GM10266 (cell line): Measurements from ENCODE around the gene LY86.

ENCODE experiments used
- DNase-seq: peaks from one replicate; pipeline ENCODE4 v3.0.0; 2012; ENCODE audit errors: extremely low spot score
- TF ChIP-seq, protein P1 (sequence below): IDR thresholded peaks from 2 replicates; pipeline ENCODE4 v1.5.1; 2012; ENCODE audit warnings: mild to moderate bottlenecking, low read depth; ENCODE audit not compliant: control insufficient read depth, insufficient read depth; ENCODE audit errors: missing control alignments

Gene LY86

DNA sequence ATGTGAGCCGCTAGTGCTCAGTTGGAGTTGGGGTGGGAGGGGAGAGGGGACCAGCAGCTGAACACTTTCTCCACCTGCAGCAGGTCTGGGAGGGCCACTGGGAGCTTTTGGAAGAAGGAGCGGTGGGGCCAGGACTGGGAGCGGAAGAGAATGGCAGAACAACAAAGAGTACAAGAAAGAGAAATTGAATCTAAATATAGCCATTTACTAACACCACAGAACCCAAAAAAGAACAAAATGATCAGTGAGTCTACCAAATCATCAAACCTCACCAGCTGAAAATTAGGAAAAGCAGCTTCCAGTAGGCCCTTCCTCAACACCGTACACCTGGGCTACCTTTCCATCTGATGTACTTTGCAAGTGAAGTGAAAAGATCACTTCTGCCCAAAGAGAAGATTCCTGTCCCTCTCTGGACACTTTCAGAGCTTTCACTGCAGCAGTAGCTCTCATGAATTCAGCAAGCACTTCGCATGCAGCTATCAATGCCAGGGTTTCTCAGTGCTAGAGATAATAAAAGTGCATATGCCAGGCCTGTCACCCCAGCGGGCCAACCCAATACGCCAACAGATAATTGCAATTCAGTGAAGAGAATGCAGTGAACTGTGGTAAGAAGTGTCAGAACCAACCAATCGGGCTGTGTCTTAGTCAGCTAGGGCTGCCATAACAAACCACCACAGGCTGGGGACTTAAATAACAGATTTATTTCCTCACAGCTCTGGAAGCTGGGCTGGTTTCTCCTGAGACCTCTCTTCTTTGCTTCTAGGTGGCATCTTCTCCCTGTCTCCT lies 597 bp downstream of the LY86 start:
- no peak for DNase-seq
- TF ChIP-seq, protein P1, sequence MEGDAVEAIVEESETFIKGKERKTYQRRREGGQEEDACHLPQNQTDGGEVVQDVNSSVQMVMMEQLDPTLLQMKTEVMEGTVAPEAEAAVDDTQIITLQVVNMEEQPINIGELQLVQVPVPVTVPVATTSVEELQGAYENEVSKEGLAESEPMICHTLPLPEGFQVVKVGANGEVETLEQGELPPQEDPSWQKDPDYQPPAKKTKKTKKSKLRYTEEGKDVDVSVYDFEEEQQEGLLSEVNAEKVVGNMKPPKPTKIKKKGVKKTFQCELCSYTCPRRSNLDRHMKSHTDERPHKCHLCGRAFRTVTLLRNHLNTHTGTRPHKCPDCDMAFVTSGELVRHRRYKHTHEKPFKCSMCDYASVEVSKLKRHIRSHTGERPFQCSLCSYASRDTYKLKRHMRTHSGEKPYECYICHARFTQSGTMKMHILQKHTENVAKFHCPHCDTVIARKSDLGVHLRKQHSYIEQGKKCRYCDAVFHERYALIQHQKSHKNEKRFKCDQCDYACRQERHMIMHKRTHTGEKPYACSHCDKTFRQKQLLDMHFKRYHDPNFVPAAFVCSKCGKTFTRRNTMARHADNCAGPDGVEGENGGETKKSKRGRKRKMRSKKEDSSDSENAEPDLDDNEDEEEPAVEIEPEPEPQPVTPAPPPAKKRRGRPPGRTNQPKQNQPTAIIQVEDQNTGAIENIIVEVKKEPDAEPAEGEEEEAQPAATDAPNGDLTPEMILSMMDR, result no peak

DNA sequence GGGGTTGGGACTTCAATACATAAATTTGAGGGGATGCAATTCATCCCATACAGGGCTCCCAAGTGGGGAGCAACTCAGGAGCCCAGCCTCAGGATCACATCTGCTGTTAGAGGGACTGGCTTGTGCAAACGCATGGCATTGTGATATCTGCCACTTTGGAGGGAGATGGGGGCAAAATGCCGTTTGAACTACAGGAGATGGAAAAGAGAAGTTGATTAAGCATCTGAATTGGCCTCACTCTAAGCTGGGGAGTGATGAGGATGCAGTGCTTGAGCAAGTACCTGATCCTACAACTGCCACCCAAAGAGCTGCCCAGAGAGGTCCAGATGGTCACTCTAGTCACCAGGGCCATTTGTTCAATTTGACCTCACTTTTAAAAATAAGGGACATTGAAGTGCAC lies 2.0 kb downstream of the LY86 start:
- TF ChIP-seq, protein P1, result no peak
- DNase-seq, result no peak

DNA sequence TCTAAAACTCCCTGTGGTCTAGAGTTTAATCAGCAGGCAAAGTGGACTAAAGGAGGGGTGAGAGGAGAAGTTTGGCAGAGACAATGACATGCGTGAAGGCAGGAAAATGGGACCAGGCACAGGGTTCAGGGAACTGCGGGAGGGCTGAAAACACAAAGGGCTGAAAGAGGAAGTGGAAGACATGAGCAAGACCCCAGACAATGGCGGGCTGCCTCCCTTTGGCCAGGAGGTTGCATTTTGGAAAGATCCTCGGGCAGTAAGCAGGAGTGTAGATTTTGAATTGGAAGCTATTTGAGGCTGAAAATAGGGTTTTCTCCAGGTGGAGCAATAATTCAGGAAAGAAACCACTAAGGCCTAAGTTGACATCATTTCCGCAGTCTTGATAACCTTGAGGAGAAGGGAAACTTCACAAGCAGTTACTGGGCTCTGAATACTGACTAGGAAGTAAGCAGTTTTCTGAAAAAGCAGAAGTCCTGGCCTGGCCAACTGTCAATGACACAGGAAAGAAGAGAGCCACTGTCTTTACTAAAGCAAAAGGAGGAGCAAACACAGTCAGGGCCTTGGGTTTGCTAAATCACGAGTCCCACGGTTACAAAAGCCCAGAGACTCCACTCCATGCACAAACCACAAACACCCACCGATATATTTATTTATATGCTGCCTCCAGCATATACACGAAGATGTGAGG lies 3.4 kb downstream of the LY86 start:
- DNase-seq, result no peak
- TF ChIP-seq, protein P1, result no peak

DNA sequence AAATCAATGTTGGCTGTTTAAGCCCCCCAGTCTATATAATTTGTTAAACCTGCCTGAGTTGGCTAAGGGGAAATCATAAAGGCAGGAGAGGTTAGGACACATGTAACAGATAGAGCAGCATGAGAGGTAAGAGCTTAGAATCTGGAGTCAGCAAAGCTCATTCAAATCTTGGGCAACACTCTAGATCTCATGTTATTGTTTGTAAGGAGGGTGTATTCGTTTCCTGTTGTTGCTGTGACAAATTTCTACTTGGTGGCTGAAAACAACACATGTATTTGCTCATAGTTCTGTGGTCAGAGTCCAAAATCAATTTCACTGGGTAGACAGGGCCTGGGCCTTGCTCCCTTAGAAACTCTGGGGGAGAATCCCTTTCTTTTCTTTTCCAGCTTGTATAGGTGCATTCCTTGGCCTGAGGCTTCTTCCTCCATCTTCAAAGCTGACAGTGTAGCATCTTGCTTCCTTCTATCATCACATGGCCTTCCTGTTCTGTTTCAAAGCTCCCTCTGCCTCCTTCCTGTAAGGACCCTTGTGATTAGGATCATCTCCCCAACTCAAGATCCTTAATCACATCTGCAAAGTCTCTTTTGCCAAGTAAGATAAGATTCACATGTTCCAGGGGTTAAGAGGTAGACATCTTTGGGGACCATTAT lies 4.4 kb downstream of the LY86 start:
- no peak for DNase-seq
- TF ChIP-seq, protein P1, result no peak

DNA sequence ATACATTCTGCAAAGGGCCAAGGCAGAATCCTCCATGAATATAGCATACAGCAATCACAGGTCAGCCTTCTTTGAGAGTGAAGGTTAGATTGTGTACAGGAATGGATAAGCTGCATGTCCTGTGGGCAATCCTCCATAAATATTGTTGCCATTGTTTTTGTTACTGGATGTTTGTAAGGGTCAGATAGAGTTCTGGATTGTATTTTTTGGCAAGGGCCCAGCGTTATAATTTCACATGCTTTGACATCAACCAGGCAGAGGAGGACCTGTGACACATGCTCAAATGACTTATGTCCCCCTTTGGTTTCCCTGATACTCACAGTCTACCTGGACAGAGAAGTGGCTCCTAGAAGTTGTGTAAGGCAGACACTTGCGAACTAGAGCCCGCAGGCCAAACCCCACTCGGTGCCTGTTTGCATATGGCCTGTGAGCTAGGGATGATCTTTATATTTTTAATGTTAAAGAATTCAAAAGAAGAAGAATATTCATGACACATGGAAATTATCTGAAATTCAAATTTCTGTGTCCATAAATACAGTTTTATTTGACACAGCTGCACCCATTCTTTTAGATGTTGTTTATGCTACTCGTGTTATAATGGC lies 5.4 kb downstream of the LY86 start:
- TF ChIP-seq, protein P1, result no peak
- DNase-seq, result no peak

DNA sequence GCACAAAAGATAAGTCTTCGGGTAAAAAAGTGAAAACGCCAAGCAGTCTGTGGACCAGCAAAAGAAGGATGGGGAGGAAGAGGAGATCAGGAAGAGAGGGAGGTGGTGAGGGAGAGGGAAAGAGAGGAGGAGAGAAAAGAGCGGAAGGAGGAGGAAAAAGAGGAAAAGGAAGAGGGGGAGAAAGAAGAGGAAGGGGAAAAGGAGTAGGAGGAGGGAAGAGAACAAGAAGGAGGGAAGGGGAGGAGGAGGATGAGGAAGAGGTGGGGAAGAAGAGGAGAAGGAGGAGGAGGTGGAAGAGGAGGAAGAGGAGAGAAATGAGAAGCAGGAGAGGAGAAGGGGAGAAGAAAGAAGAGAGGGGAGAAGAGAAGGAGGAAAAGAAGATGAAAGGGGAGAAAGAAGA lies 6.5 kb downstream of the LY86 start:
- DNase-seq, result no peak
- TF ChIP-seq, protein P1, result no peak
